ENCODE data around the gene PAN3. TPM values are rescaled to one million over a fixed set of nuclear protein-coding genes. Genes with fewer than 3 reads are reported as not detected.

Gene PAN3
- total RNA-seq, 1 donor from 2014 or later: 50.1 TPM

GRCh38 chr13:28117689-28118377, 20.5 kb upstream of the PAN3 start:
- Histone ChIP-seq H3K79me2 (ENCODE audit: low read depth) (no peaks in the 10 kb centered on the region), H3K27me3 (no peaks in the 10 kb centered on the region), H3K4me1 (no peaks in the 10 kb centered on the region), H3K9me3 (ENCODE audit: low read depth) (no peaks in the 10 kb centered on the region), H3F3A (ENCODE audit: low read depth) (no peaks in the 10 kb centered on the region), H3K4me3 (no peak overlapping the region), H4K20me1 (ENCODE audit: low read depth) (no peaks in the 10 kb centered on the region), H2AFZ (replicated peaks) (peak overlapping the region; percentile 75), H3K36me3 (no peaks in the 10 kb centered on the region), H3K27ac (no peak overlapping the region), H3K9ac (no peak overlapping the region), H3K4me2 (no peak overlapping the region)
- TF ChIP-seq EZH2 (IDR thresholded peaks at IDR 0.05): no peak
- TF ChIP-seq, protein P1, sequence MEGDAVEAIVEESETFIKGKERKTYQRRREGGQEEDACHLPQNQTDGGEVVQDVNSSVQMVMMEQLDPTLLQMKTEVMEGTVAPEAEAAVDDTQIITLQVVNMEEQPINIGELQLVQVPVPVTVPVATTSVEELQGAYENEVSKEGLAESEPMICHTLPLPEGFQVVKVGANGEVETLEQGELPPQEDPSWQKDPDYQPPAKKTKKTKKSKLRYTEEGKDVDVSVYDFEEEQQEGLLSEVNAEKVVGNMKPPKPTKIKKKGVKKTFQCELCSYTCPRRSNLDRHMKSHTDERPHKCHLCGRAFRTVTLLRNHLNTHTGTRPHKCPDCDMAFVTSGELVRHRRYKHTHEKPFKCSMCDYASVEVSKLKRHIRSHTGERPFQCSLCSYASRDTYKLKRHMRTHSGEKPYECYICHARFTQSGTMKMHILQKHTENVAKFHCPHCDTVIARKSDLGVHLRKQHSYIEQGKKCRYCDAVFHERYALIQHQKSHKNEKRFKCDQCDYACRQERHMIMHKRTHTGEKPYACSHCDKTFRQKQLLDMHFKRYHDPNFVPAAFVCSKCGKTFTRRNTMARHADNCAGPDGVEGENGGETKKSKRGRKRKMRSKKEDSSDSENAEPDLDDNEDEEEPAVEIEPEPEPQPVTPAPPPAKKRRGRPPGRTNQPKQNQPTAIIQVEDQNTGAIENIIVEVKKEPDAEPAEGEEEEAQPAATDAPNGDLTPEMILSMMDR (IDR thresholded peaks at IDR 0.05): no peak
- TF ChIP-seq EZH2phosphoT487 (IDR thresholded peaks at IDR 0.05): no peak
- no peak for DNase-seq (ENCODE audit: low spot score)
- no peak overlapping the region for H3K27ac Mint-ChIP-seq
- no peaks in the 10 kb centered on the region for H3K36me3 Mint-ChIP-seq
- no peak overlapping the region for H3K4me3 Mint-ChIP-seq
- H3K27me3 Mint-ChIP-seq (ENCODE audit: insufficient read depth, low read depth): peaks cover 5% of the 10 kb centered on the region
- no peaks in the 10 kb centered on the region for H3K9me3 Mint-ChIP-seq
- H3K4me1 Mint-ChIP-seq: no peaks in the 10 kb centered on the region

- H3K4me3 Mint-ChIP-seq: no peak overlapping the region
- no peaks in the 10 kb centered on the region for H3K4me1 ChIP-seq
- H3K4me2 ChIP-seq: no peak overlapping the region
- H3K27ac Mint-ChIP-seq: no peak overlapping the region
- no peak overlapping the region for H3K4me3 ChIP-seq
- no peaks in the 10 kb centered on the region for H3F3A ChIP-seq (ENCODE audit: low read depth)
- H3K27me3 Mint-ChIP-seq (ENCODE audit: insufficient read depth, low read depth): peaks cover 7% of the 10 kb centered on the region
- H3K27ac ChIP-seq: no peak overlapping the region
- no peaks in the 10 kb centered on the region for H3K36me3 ChIP-seq
- no peak overlapping the region for H3K9ac ChIP-seq
- DNase-seq (ENCODE audit: low spot score): no peak
- H3K4me1 Mint-ChIP-seq: no peaks in the 10 kb centered on the region
- no peak overlapping the region for H2AFZ ChIP-seq (replicated peaks)
- H3K27me3 ChIP-seq: no peaks in the 10 kb centered on the region
- TF ChIP-seq EZH2 (IDR thresholded peaks at IDR 0.05): no peak
- TF ChIP-seq EZH2phosphoT487 (IDR thresholded peaks at IDR 0.05): no peak
- no peaks in the 10 kb centered on the region for H3K9me3 Mint-ChIP-seq
- H3K79me2 ChIP-seq (ENCODE audit: low read depth): no peaks in the 10 kb centered on the region
- H3K9me3 ChIP-seq (ENCODE audit: low read depth): no peaks in the 10 kb centered on the region
- no peaks in the 10 kb centered on the region for H4K20me1 ChIP-seq (ENCODE audit: low read depth)
- no peaks in the 10 kb centered on the region for H3K36me3 Mint-ChIP-seq
Measured at GRCh38 chr13:28120317-28120716, 18.0 kb upstream of the PAN3 start.

DNA sequence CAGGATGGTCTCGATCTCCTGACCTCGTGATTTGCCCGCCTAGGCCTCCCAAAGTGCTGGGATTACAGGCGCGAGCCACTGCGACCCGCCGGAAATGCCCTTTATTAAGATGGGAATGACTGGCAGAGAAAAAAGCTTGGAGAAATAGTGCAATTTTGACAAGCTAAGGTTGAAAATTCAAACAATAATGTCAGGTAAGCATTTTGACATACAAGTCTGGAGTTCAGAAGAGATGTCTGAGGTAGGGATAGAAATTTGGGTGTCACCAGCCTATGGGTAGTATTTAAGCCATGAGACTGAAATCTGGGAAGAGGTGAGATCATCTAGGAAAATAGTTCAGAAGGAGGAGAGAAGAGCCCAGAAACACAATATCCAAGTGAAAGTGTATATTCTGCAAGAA, 17.1 kb upstream of the PAN3 start:
- Histone ChIP-seq H3K27me3 (no peaks in the 10 kb centered on the region), H3K4me2 (no peak overlapping the region), H3K9ac (no peak overlapping the region), H3K79me2 (ENCODE audit: low read depth) (no peaks in the 10 kb centered on the region), H3K9me3 (ENCODE audit: low read depth) (no peaks in the 10 kb centered on the region), H3K27ac (no peak overlapping the region), H3F3A (ENCODE audit: low read depth) (no peaks in the 10 kb centered on the region), H4K20me1 (ENCODE audit: low read depth) (no peaks in the 10 kb centered on the region), H2AFZ (replicated peaks) (no peak overlapping the region), H3K4me1 (no peaks in the 10 kb centered on the region), H3K4me3 (no peak overlapping the region), H3K36me3 (no peaks in the 10 kb centered on the region)
- no peaks in the 10 kb centered on the region for H3K9me3 Mint-ChIP-seq
- no peak for DNase-seq (ENCODE audit: low spot score)
- no peak overlapping the region for H3K27ac Mint-ChIP-seq
- TF ChIP-seq EZH2 (IDR thresholded peaks at IDR 0.05): no peak
- no peak for TF ChIP-seq EZH2phosphoT487 (IDR thresholded peaks at IDR 0.05)
- TF ChIP-seq, protein P1 (IDR thresholded peaks at IDR 0.05): no peak
- no peak overlapping the region for H3K4me3 Mint-ChIP-seq
- peaks cover 7% of the 10 kb centered on the region for H3K27me3 Mint-ChIP-seq (ENCODE audit: insufficient read depth, low read depth)
- H3K4me1 Mint-ChIP-seq: no peaks in the 10 kb centered on the region
- H3K36me3 Mint-ChIP-seq: no peaks in the 10 kb centered on the region

- Mint-ChIP-seq H3K27me3 (ENCODE audit: insufficient read depth, low read depth) (peaks cover 2% of the 10 kb centered on the region), H3K27ac (no peak overlapping the region), H3K4me3 (no peak overlapping the region), H3K9me3 (no peaks in the 10 kb centered on the region), H3K4me1 (no peaks in the 10 kb centered on the region), H3K36me3 (no peaks in the 10 kb centered on the region)
- H3K27me3 ChIP-seq: no peaks in the 10 kb centered on the region
- H3K27ac ChIP-seq: no peak overlapping the region
- no peaks in the 10 kb centered on the region for H3K79me2 ChIP-seq (ENCODE audit: low read depth)
- no peaks in the 10 kb centered on the region for H4K20me1 ChIP-seq (ENCODE audit: low read depth)
- DNase-seq (ENCODE audit: low spot score): no peak
- no peaks in the 10 kb centered on the region for H3K9me3 ChIP-seq (ENCODE audit: low read depth)
- no peaks in the 10 kb centered on the region for H3K36me3 ChIP-seq
- no peaks in the 10 kb centered on the region for H3F3A ChIP-seq (ENCODE audit: low read depth)
- H3K4me2 ChIP-seq: no peak overlapping the region
- H2AFZ ChIP-seq (replicated peaks): no peak overlapping the region
- H3K4me1 ChIP-seq: no peaks in the 10 kb centered on the region
- H3K9ac ChIP-seq: no peak overlapping the region
- TF ChIP-seq EZH2phosphoT487 (IDR thresholded peaks at IDR 0.05): no peak
- no peak for TF ChIP-seq EZH2 (IDR thresholded peaks at IDR 0.05)
- TF ChIP-seq, protein P1 (IDR thresholded peaks at IDR 0.05): no peak
- H3K4me3 ChIP-seq: no peak overlapping the region
Measured at GRCh38 chr13:28128030-28128429, 10.3 kb upstream of the PAN3 start.

Data from neural progenitor cell (in vitro differentiated cells).